K562 (cell line): ENCODE data around the gene BEST1. TPM values are rescaled to one million over a fixed set of nuclear protein-coding genes. Genes with fewer than 3 reads are reported as not detected.

Experiments
- ATF1 ChIP-seq, 2 experiments: fragments of 450-650 bp in 1 of 2; IDR thresholded peaks; 2 replicates each; pipeline ENCODE4 v1.6.1; 2016; ENCODE audit warnings: missing compliant biosample characterization in 1 of 2, missing genetic modification characterization in 1 of 2
- EP300 ChIP-seq: IDR thresholded peaks from 2 replicates; pipeline ENCODE4 v1.6.1; 2012; ENCODE audit warnings: low read length, improper control_type of control experiment
- ERF ChIP-seq: fragments of 450-650 bp; formaldehyde crosslinking; IDR thresholded peaks from 2 replicates; pipeline ENCODE4 v1.4.0; 2020; ENCODE audit warnings: mild to moderate bottlenecking, mixed read lengths
- HNRNPL ChIP-seq: fragments of 200-400 bp; formaldehyde crosslinking; IDR thresholded peaks from 2 replicates; pipeline ENCODE4 v1.6.1; 2017; ENCODE audit warnings: low read depth, mild to moderate bottlenecking, low read length
- ILF3 ChIP-seq: fragments of 450-650 bp; IDR thresholded peaks from 2 replicates; pipeline ENCODE4 v1.6.1; 2018; ENCODE audit warnings: antibody characterized with exemption, mild to moderate bottlenecking, moderate library complexity, borderline replicate concordance
- MCM3 ChIP-seq: fragments of 450-650 bp; IDR thresholded peaks from 2 replicates; pipeline ENCODE4 v1.6.1; 2016
- NBN ChIP-seq: fragments of 450-650 bp; IDR thresholded peaks from 2 replicates; pipeline ENCODE4 v1.6.1; 2016; ENCODE audit warnings: low read depth, mild to moderate bottlenecking
- POLR2B ChIP-seq: fragments of 450-650 bp; IDR thresholded peaks from 2 replicates; pipeline ENCODE4 v1.6.1; 2018; ENCODE audit warnings: low read depth; ENCODE audit not compliant: partially characterized antibody
- RNF2 ChIP-seq: sonication (generic); IDR thresholded peaks from 2 replicates; pipeline ENCODE4 v1.6.1; 2016
- TARDBP ChIP-seq: fragments of 450-650 bp; IDR thresholded peaks from 2 replicates; pipeline ENCODE4 v1.6.1; 2016
- TCF3 ChIP-seq: sonication (generic); formaldehyde crosslinking; IDR thresholded peaks from 2 replicates; pipeline ENCODE4 v1.4.0; 2020; ENCODE audit warnings: mild to moderate bottlenecking, missing genetic modification reagents
- ZBTB1 ChIP-seq: sonication (generic); formaldehyde crosslinking; IDR thresholded peaks from 2 replicates; pipeline ENCODE4 v1.8.1; 2023; ENCODE audit warnings: missing genetic modification reagents, low read depth, mild to moderate bottlenecking, borderline replicate concordance
- ZNF263 ChIP-seq: sonication (generic); formaldehyde crosslinking; IDR thresholded peaks from 2 replicates; pipeline ENCODE4 v1.8.0; 2022; ENCODE audit warnings: mild to moderate bottlenecking, missing genetic modification reagents, borderline replicate concordance
- ZNF395 ChIP-seq: fragments of 200-800 bp; sonication (Bioruptor generic); IDR thresholded peaks from 2 replicates; pipeline ENCODE4 v1.6.1; 2017; ENCODE audit warnings: missing genetic modification characterization, missing compliant biosample characterization
- ZNF79 ChIP-seq: fragments of 250-450 bp; sonication (Bioruptor Pico); IDR thresholded peaks from 2 replicates; pipeline ENCODE4 v1.4.0; 2020; ENCODE audit warnings: low read depth, mild to moderate bottlenecking, moderate library complexity
- ZZZ3 ChIP-seq: fragments of 450-650 bp; IDR thresholded peaks from 2 replicates; pipeline ENCODE4 v1.6.1; 2016; ENCODE audit warnings: antibody characterized with exemption, mild to moderate bottlenecking, moderate library complexity
- polyA plus RNA-seq, 8 experiments: library from polyadenylated mRNA; depleted of rRNA in 4 of 8; stranded (reverse) in 5 of 8; unstranded in 3 of 8; fragments of >200 nt; fragmentation: Nextera tagmentation in 2 of 8; fragmentation: Illumina TruSeq in 1 of 8; extraction: Ambion mirVana in 2 of 8; extraction: Trizol in 1 of 8; gene quantifications; 2 replicates each; pipeline versions ENCODE4 v1.2.1 to v1.2.3, GENCODE V29; 2011 to 2014; ENCODE audit warnings: inconsistent platforms in 1 of 8, missing spikeins in 1 of 8
- total RNA-seq, 7 experiments: library from RNA; depleted of rRNA in 6 of 7; stranded (reverse); fragments of >200 nt in 6 of 7; fragmentation: Illumina TruSeq in 2 of 7; extraction: Trizol in 2 of 7; gene quantifications; 2 replicates each; pipeline versions ENCODE4 v1.2.1 to v1.2.3, GENCODE V29; 2011 to 2021; ENCODE audit warnings: low replicate concordance in 1 of 7
- TF ChIP-seq, protein P1 (sequence below): sonication (generic); formaldehyde crosslinking; IDR thresholded peaks from 2 replicates; pipeline ENCODE4 v1.8.0; 2023; ENCODE audit warnings: missing genetic modification reagents, mild to moderate bottlenecking, borderline replicate concordance
- TF ChIP-seq, protein P2 (sequence below): fragments of 250-450 bp; sonication (Bioruptor Pico); IDR thresholded peaks from 2 replicates; pipeline ENCODE4 v1.8.0; 2021; ENCODE audit warnings: moderate library complexity, mild to moderate bottlenecking, inconsistent platforms
- TF ChIP-seq, protein P3 (sequence below): fragments of 250-450 bp; sonication (Bioruptor Pico); IDR thresholded peaks from 2 replicates; pipeline ENCODE4 v1.4.0; 2020; ENCODE audit warnings: borderline replicate concordance

BEST1 gene
- total and polyA plus RNA-seq, 9 of the 15 experiments (the other 6 are each of a cell fraction or from before 2014, with no cell fraction given), result 0.07 to 1.3 (median 0.40) TPM

DNA sequence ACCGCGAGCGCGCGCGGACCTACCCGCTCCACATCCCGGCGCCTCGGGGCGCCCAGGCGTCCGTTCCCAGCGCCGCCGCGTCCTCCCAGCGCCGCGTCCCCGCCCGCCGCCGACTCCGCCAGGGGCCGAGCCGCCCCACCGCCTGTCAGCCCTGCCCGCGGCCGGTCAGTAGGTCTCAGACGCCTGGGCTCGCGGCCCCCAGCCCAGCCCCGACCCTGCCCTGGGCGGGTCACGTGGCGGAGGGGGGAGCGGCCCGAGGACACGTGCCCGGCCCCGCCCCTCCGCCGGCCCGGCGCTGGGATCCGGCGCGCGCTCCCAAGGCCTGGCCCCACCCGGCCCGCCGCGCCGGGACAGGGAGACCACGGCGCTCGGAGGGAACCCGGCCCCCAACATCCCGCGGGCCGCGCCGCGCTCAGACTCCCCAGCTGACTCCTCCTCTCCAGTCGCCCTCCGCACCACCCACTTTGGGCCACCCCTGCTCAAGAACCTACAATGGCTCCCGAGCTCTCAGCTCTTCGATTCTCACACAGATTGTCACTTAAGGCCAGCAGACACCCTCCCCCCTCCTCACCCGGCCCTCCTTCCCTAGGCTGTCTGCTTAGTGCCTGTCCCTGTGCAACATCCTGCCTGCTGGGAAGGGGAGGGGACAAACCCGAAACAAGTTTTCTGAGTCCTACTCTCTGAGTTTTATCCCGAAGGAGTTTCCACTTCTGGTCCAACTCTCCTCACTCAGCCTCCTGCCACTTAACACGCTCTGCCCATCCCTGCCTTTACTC lies 32.6 kb upstream of the BEST1 start, which contains the start of gene RAB3IL1 (continued):
- TF ChIP-seq TARDBP, result no peak
- no peak for TF ChIP-seq ATF1 (CRISPR knock-in tag; IDR thresholded peaks at IDR 0.05)
- TF ChIP-seq ATF1 (tag; IDR thresholded peaks at IDR 0.05), result no peak
- TF ChIP-seq HNRNPL, result no peak; the same call in 1 of the 2 replicates
- TF ChIP-seq POLR2B, result no peak
- TF ChIP-seq RNF2, result no peak
- no peak for TF ChIP-seq TCF3 (CRISPR knock-in tag)
- TF ChIP-seq, protein P1, sequence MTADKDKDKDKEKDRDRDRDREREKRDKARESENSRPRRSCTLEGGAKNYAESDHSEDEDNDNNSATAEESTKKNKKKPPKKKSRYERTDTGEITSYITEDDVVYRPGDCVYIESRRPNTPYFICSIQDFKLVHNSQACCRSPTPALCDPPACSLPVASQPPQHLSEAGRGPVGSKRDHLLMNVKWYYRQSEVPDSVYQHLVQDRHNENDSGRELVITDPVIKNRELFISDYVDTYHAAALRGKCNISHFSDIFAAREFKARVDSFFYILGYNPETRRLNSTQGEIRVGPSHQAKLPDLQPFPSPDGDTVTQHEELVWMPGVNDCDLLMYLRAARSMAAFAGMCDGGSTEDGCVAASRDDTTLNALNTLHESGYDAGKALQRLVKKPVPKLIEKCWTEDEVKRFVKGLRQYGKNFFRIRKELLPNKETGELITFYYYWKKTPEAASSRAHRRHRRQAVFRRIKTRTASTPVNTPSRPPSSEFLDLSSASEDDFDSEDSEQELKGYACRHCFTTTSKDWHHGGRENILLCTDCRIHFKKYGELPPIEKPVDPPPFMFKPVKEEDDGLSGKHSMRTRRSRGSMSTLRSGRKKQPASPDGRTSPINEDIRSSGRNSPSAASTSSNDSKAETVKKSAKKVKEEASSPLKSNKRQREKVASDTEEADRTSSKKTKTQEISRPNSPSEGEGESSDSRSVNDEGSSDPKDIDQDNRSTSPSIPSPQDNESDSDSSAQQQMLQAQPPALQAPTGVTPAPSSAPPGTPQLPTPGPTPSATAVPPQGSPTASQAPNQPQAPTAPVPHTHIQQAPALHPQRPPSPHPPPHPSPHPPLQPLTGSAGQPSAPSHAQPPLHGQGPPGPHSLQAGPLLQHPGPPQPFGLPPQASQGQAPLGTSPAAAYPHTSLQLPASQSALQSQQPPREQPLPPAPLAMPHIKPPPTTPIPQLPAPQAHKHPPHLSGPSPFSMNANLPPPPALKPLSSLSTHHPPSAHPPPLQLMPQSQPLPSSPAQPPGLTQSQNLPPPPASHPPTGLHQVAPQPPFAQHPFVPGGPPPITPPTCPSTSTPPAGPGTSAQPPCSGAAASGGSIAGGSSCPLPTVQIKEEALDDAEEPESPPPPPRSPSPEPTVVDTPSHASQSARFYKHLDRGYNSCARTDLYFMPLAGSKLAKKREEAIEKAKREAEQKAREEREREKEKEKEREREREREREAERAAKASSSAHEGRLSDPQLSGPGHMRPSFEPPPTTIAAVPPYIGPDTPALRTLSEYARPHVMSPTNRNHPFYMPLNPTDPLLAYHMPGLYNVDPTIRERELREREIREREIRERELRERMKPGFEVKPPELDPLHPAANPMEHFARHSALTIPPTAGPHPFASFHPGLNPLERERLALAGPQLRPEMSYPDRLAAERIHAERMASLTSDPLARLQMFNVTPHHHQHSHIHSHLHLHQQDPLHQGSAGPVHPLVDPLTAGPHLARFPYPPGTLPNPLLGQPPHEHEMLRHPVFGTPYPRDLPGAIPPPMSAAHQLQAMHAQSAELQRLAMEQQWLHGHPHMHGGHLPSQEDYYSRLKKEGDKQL (CRISPR knock-in tag), result no peak
- TF ChIP-seq ZZZ3, result no peak
- TF ChIP-seq ZNF79 (CRISPR knock-in tag), result no peak
- TF ChIP-seq ILF3, result no peak
- TF ChIP-seq MCM3, result no peak
- no peak for TF ChIP-seq ERF
- TF ChIP-seq, protein P2, sequence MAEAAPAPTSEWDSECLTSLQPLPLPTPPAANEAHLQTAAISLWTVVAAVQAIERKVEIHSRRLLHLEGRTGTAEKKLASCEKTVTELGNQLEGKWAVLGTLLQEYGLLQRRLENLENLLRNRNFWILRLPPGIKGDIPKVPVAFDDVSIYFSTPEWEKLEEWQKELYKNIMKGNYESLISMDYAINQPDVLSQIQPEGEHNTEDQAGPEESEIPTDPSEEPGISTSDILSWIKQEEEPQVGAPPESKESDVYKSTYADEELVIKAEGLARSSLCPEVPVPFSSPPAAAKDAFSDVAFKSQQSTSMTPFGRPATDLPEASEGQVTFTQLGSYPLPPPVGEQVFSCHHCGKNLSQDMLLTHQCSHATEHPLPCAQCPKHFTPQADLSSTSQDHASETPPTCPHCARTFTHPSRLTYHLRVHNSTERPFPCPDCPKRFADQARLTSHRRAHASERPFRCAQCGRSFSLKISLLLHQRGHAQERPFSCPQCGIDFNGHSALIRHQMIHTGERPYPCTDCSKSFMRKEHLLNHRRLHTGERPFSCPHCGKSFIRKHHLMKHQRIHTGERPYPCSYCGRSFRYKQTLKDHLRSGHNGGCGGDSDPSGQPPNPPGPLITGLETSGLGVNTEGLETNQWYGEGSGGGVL (CRISPR knock-in tag), result no peak
- TF ChIP-seq ZNF395 (CRISPR knock-in tag), result no peak
- no peak for TF ChIP-seq ZNF263 (CRISPR knock-in tag)
- TF ChIP-seq, protein P3, sequence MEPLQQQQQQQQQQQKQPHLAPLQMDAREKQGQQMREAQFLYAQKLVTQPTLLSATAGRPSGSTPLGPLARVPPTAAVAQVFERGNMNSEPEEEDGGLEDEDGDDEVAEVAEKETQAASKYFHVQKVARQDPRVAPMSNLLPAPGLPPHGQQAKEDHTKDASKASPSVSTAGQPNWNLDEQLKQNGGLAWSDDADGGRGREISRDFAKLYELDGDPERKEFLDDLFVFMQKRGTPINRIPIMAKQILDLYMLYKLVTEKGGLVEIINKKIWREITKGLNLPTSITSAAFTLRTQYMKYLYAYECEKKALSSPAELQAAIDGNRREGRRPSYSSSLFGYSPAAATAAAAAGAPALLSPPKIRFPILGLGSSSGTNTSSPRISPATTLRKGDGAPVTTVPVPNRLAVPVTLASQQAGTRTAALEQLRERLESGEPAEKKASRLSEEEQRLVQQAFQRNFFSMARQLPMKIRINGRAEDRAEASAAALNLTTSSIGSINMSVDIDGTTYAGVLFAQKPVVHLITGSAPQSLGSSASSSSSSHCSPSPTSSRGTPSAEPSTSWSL (CRISPR knock-in tag), result no peak
- TF ChIP-seq ZBTB1 (CRISPR knock-in tag), result no peak
- no peak for TF ChIP-seq NBN
- TF ChIP-seq EP300, result no peak
